ENCODE data around the gene PDLIM7. TPM values are rescaled to one million over a fixed set of nuclear protein-coding genes. Genes with fewer than 3 reads are reported as not detected.

Gene PDLIM7
- total RNA-seq, 2 experiments from 2014 or later = 62.5 to 67.3 TPM

DNA sequence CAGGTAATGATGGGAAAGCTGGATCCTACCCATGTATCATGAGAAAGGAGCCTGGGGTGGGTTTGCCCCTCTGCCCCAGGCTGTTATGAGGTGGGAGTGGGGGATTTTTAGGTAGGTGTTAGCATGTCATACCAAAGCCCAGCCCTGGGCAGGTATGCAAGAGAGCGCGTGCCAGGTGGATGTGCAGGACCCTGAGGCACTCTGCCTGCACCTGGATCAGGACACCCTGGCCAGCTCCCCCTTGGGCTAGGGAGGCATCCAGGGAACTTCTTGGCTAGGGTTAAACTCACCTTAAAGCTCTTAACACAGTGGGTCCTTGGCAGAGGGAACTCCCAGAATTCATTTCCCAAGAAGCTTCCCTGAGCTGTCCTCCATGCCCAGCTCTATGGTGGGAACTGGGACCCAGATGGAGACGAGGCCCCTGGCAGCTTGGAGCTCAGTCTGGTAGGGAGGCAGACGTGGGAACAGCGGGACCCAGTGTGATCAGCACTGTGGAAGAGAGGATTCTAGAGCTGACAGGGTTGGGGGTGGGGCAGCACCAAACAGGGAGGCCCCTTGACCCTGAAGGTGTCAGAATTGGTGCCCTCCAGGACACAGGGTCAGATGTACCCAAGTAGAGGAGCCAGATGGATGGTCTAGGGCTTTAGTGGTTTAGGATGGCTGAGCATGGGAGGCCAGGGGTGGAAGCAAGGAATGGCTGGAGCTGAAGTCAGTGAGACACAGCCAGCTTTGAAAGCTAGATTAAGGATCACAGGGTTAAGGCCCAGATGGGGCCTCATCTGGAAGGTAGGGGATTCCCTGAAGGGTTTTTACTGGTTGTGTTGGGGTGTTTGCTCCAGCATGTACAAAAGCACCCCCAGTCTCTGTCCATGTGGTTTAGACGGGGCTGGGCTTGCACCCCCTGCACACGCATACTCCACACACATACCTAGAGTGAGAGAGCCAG is 53.0 kb downstream of the PDLIM7 start:
- Mint-ChIP-seq H3K27ac (peak overlapping the region; percentile 65), H3K27me3 (ENCODE audit: low read depth) (peaks cover 6% of the 10 kb centered on the region), H3K4me3 (no peak overlapping the region), H3K36me3 (ENCODE audit: low read depth) (peaks cover 31% of the 10 kb centered on the region), H3K9me3 (ENCODE audit: insufficient read depth) (no peaks in the 10 kb centered on the region), H3K4me1 (ENCODE audit: low read depth) (peaks cover 55% of the 10 kb centered on the region)
- no peak for ATAC-seq
- CTCF ChIA-PET = interaction anchor here (1.1 to 9.0 kb wide), 11 partner anchors 8 to 135 kb away, joined by 3 to 177 read pairs (median 11); no protein-coding TSS in a partner anchor
- POLR2A ChIA-PET = interaction anchor here (0.6 to 19.4 kb wide), 9 partner anchors 13 to 58 kb away, joined by 3 to 245 read pairs (median 4); partner anchors contain the start of gene GRK6
- no peak for DNase-seq

DNA sequence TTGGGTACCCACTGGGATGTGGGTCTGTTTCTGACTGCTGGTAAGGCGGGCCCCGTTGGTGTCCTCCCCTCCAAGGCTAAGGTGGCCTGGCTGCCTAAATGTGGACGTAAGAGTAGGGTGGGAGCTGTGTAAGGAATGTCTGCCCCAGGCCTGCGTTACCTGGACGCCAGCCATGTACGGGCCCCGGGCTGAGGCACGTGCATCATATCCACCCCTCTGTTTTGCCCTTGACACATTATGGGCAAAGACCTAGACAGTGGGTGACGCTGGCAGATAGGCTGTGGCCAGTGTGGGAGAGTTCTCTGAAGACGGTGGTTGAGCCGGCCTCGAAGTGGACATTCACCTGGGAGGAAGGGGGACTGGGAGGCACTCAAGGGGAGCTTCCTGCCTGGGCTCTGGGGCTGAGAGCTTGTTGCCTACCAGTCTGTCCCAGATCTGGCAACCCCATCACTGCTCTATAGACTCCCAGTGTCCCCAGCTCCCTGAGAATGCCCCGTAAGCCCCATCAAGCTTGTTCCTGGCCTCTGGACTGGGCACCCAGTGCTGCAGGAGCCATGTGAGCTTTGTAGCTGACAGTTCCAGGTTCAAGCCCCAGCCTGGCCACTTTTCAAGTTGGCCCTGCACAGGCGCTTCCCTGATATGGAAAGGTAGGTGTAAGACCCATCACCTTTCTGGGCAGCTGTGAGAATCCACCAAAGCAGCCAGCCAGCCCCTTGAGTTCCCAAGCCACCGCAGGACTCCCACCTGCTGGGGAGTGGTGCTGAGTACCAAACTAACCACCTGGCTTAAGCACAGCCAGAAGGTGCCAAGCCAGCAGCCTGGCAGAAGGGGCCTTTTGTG is 54.0 kb downstream of the PDLIM7 start:
- no peaks in the 10 kb centered on the region for H3K9me3 Mint-ChIP-seq (ENCODE audit: insufficient read depth)
- no peak for ATAC-seq
- POLR2A ChIA-PET = interaction anchor here (0.8 to 19.4 kb wide), 4 partner anchors 8 to 41 kb away, joined by 3 to 245 read pairs (median 8); partner anchors contain the start of gene GRK6
- peaks cover 38% of the 10 kb centered on the region for H3K36me3 Mint-ChIP-seq (ENCODE audit: low read depth)
- H3K4me3 Mint-ChIP-seq = no peak overlapping the region
- H3K27me3 Mint-ChIP-seq (ENCODE audit: low read depth) = peaks cover 2% of the 10 kb centered on the region
- H3K27ac Mint-ChIP-seq = no peak overlapping the region
- CTCF ChIA-PET = interaction anchor here (1.1 to 9.0 kb wide), 9 partner anchors 9 to 134 kb away, joined by 3 to 177 read pairs (median 11); no protein-coding TSS in a partner anchor
- DNase-seq = no peak
- H3K4me1 Mint-ChIP-seq (ENCODE audit: low read depth) = peaks cover 58% of the 10 kb centered on the region

DNA sequence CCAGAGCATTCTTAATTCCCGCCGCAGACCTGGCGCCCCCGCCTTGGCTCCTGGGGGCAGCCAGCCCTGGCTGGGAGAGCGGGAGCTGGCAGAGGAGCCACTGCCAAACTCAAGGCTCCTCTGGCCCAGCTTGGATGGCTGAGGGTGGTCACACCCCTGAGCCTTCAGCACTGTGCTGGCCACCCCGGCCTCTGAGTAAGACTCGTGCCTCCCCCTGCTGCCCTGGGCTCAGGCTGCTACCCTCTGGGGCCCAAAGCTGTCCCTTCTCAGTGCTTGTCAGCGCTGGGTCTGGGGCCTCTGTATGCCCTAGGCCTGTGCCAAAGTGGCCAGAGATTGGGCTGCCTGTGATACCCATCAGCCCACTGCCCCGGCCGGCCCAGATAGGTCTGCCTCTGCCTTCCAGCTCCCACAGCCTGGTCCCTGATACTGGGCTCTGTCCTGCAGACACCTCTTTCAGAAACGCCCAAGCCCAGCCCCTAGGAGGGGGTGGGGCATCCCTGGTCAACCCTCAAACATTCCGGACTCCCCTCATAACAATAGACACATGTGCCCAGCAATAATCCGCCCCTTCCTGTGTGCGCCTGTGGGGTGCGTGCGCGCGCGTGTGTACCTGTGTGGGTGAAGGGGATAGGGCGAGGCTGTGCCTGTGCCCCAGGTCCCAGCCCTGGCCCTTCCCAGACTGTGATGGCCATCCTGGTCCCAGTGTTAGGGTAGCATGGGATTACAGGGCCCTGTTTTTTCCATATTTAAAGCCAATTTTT is 55.2 kb downstream of the PDLIM7 start:
- Mint-ChIP-seq H3K4me3 (no peak overlapping the region), H3K27ac (no peak overlapping the region), H3K4me1 (ENCODE audit: low read depth) (peaks cover 58% of the 10 kb centered on the region), H3K27me3 (ENCODE audit: low read depth) (no peaks in the 10 kb centered on the region), H3K36me3 (ENCODE audit: low read depth) (peaks cover 47% of the 10 kb centered on the region), H3K9me3 (ENCODE audit: insufficient read depth) (no peaks in the 10 kb centered on the region)
- ChIA-PET POLR2A (interaction anchor here (1.8 to 19.4 kb wide), 2 partner anchors 12 to 40 kb away, joined by 6 to 245 read pairs; partner anchors contain the start of gene GRK6), CTCF (interaction anchor here (0.7 to 9.0 kb wide), 7 partner anchors 10 to 52 kb away, joined by 3 to 177 read pairs (median 11); no protein-coding TSS in a partner anchor)
- ATAC-seq (no peak), DNase-seq (no peak)

DNA sequence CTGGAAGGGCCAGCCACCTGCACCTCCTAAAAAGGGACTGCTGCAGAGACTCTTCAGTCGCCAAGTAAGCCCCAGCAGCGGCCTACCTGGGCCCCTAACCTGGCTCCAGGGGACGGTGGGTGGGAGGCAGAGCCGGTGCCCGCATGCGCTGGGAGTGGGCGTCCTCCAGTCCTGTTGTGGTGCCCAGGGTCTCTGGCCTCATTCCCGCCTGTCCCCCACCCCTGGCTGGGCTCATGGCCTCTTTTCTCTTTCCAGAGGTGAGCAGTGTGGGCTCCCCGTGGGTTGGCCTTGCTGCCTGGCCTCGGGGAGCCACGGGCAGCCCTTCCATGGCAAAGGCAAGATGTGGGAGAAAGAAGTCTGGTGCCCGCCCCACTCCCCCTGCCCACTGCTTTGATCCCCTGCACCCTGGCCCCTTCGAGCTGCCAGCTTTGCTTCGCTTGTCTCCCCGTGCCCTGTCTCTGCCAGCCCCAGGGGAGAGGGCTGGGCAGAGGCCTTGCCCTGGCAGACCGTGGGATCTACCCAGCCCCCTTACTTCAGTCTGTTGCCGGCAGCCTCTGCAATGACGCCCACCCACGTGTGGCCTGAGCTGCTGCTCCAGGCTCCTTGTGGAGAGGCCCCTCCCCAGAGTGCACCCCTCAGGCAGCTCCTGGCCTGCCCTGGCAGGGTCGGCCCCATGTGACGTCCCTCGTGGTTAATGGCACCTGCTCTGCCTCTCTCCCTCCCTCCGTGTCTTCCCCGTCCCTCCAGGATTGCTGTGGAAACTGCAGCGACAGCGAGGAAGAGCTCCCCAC is 56.2 kb downstream of the PDLIM7 start:
- Mint-ChIP-seq H3K4me1 (ENCODE audit: low read depth) (peaks cover 62% of the 10 kb centered on the region), H3K4me3 (no peak overlapping the region), H3K9me3 (ENCODE audit: insufficient read depth) (no peaks in the 10 kb centered on the region), H3K27me3 (ENCODE audit: low read depth) (no peaks in the 10 kb centered on the region), H3K27ac (peak overlapping the region; percentile 55), H3K36me3 (ENCODE audit: low read depth) (peaks cover 54% of the 10 kb centered on the region)
- DNase-seq (no peak), ATAC-seq (no peak)
- ChIA-PET CTCF (interaction anchor here (0.7 to 4.4 kb wide), 7 partner anchors 9 to 50 kb away, joined by 3 to 28 read pairs (median 5); no protein-coding TSS in a partner anchor), POLR2A (interaction anchor here (0.8 to 19.4 kb wide), 4 partner anchors 7 to 37 kb away, joined by 3 to 245 read pairs (median 7); partner anchors contain the start of gene GRK6)

DNA sequence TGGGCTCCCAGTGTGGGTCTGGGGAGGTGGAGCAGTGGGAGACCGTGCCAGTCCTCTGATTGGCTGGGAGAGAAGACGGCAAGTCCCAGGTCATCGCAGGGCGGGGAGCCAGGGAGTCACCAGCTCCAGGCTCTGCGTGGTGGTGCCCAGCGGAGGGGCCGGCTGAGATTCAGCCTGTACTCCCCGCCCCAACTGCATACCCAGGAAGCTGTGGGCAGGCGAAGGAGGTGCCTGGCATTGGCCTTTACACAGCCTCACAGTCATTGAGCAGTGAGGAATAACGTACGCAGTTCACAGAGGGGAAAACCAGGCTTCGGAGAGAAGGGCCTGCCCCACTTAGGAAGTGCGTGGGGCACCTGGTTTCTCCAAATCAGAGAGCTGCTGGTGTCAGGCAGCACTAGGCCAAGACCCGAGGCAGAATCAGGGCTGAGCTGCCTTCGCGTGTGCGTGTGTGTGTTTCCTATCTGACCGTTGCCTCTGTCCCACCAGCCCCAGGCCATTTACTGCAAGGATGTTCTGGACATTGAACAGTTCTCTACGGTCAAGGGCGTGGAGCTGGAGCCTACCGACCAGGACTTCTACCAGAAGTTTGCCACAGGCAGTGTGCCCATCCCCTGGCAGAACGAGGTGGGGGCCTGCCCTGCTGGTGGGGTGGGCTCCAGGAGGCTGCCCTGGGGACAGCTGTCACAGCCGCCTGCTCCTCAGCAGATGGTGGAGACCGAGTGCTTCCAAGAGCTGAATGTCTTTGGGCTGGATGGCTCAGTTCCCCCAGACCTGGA is 57.0 kb downstream of the PDLIM7 start:
- no peak overlapping the region for H3K4me3 Mint-ChIP-seq
- DNase-seq (no peak), ATAC-seq (no peak)
- peak overlapping the region; percentile 40 for H3K27ac Mint-ChIP-seq
- H3K9me3 Mint-ChIP-seq (ENCODE audit: insufficient read depth) = no peaks in the 10 kb centered on the region
- peaks cover 60% of the 10 kb centered on the region for H3K36me3 Mint-ChIP-seq (ENCODE audit: low read depth)
- ChIA-PET POLR2A (interaction anchor here (0.8 to 19.4 kb wide), 4 partner anchors 8 to 37 kb away, joined by 3 to 245 read pairs (median 7); partner anchors contain the start of gene GRK6), CTCF (interaction anchor here (1.2 to 4.4 kb wide), 6 partner anchors 9 to 50 kb away, joined by 4 to 28 read pairs (median 6); no protein-coding TSS in a partner anchor)
- H3K4me1 Mint-ChIP-seq (ENCODE audit: low read depth) = peaks cover 59% of the 10 kb centered on the region
- H3K27me3 Mint-ChIP-seq (ENCODE audit: low read depth) = no peaks in the 10 kb centered on the region

DNA sequence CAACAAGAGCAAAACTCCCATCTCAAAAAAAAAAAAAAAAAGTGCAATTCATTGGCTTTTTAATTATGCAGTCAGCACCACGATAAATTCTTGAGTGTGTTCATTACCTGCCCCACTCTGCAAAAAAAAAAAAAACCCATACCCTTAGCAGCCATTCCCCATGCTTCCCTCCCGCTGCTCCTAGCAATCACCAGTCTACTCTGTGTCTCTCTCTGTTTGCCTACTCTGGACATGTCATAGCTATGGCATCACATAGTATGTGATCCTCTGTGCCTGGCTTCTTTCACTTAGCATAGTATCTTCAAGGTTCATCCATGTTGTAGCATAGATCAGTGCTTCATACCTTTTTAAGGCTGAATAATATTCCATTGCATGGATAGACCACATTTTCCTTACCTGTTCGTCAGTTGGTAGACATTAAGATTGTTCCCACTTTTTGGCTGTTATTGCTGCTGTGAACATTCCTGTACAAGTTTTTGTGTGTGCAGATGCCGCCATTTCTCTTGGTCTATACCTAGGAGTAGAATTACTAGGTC is 57.8 kb downstream of the PDLIM7 start:
- H3K27ac Mint-ChIP-seq = peak overlapping the region; percentile 67
- H3K9me3 Mint-ChIP-seq (ENCODE audit: insufficient read depth) = no peaks in the 10 kb centered on the region
- ChIA-PET POLR2A (interaction anchor here (1.2 to 19.4 kb wide), 3 partner anchors 8 to 34 kb away, joined by 6 to 245 read pairs (median 8); partner anchors contain the start of gene GRK6), CTCF (interaction anchor here (1.0 to 4.4 kb wide), 9 partner anchors 8 to 49 kb away, joined by 3 to 28 read pairs (median 5); no protein-coding TSS in a partner anchor)
- H3K27me3 Mint-ChIP-seq (ENCODE audit: low read depth) = no peaks in the 10 kb centered on the region
- no peak overlapping the region for H3K4me3 Mint-ChIP-seq
- H3K4me1 Mint-ChIP-seq (ENCODE audit: low read depth) = peaks cover 57% of the 10 kb centered on the region
- ATAC-seq (no peak), DNase-seq (no peak)
- H3K36me3 Mint-ChIP-seq (ENCODE audit: low read depth) = peaks cover 68% of the 10 kb centered on the region

DNA sequence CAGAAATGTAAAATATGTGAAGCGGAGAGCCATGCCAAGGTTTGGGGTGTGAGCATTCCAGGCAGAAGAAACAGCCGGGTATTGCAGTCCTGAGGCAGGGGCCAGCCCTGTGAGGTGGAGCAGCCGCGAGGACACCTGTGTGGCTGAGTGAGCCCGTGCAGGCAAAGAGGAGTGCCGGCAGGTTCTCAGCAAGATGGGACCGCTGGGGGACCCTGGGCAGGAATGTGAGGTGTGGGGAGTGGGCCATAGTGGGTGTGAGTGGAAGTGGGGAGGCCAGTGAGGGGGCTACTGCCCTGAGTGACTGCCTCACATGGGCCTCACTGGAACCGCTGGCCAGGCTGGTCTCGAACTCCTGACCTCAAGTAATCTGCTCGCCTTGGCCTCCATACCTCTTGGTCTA is 58.9 kb downstream of the PDLIM7 start:
- Mint-ChIP-seq H3K36me3 (ENCODE audit: low read depth) (peaks cover 76% of the 10 kb centered on the region), H3K27me3 (ENCODE audit: low read depth) (no peaks in the 10 kb centered on the region), H3K4me1 (ENCODE audit: low read depth) (peaks cover 59% of the 10 kb centered on the region), H3K27ac (peak overlapping the region; percentile 13), H3K9me3 (ENCODE audit: insufficient read depth) (no peaks in the 10 kb centered on the region), H3K4me3 (no peak overlapping the region)
- DNase-seq = no peak
- ChIA-PET POLR2A (interaction anchor here (19.4 kb wide), 1 partner anchor 8 kb away, joined by 245 read pairs; the partner anchor contains the start of gene GRK6), CTCF (interaction anchor here (1.0 to 4.4 kb wide), 5 partner anchors 13 to 48 kb away, joined by 3 to 28 read pairs (median 4); no protein-coding TSS in a partner anchor)
- ATAC-seq = no peak

DNA sequence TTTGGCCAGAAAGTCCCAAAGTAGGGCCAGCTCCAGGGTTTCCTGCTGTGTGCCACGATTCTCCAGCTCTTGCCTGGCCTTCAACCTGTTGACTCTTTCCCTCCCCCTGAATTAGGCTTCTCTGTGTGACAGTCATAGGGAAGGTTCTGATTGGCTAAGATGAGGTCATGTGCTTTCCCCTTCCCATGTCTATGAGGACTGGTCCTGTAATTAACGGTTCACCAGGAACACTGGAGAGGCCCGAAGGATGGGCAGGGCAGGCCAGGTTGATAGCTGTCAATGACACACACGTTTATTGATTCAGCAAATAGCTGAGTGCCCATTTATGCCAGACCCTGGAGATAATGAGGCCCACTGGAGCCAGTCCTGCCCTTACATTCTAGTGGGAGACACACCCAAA is 59.8 kb downstream of the PDLIM7 start:
- no peak overlapping the region for H3K27ac Mint-ChIP-seq
- ChIA-PET CTCF (interaction anchor here (1.0 to 4.4 kb wide), 5 partner anchors 8 to 47 kb away, joined by 3 to 28 read pairs (median 6); no protein-coding TSS in a partner anchor), POLR2A (interaction anchor here (0.5 to 19.4 kb wide), 4 partner anchors 7 to 107 kb away, joined by 3 to 245 read pairs (median 6); partner anchors contain the start of genes GRK6 and PRR7)
- no peaks in the 10 kb centered on the region for H3K9me3 Mint-ChIP-seq (ENCODE audit: insufficient read depth)
- H3K4me1 Mint-ChIP-seq (ENCODE audit: low read depth) = peaks cover 67% of the 10 kb centered on the region
- H3K36me3 Mint-ChIP-seq (ENCODE audit: low read depth) = peaks cover 79% of the 10 kb centered on the region
- no peak overlapping the region for H3K4me3 Mint-ChIP-seq
- H3K27me3 Mint-ChIP-seq (ENCODE audit: low read depth) = no peaks in the 10 kb centered on the region
- DNase-seq (no peak), ATAC-seq (no peak)

DNA sequence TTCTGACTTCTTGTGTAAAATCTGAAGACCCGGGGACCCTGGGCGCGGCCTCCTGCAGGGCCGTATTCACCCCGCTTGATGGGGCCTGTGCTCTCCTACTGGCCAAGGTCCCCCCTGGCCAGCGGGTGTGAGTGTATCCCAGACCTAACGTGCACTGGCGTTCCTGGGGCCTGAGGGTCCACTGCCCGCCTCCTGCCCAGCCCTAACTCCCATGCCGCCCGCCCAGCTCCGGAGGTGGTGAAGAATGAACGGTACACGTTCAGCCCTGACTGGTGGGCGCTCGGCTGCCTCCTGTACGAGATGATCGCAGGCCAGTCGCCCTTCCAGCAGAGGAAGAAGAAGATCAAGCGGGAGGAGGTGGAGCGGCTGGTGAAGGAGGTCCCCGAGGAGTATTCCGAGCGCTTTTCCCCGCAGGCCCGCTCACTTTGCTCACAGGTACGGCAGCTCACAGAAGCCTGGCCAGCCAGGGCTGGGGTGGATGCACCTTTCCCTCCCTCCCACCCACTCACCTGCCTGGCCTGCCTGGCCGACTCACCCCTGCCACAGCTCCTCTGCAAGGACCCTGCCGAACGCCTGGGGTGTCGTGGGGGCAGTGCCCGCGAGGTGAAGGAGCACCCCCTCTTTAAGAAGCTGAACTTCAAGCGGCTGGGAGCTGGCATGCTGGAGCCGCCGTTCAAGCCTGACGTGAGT is 61.4 kb downstream of the PDLIM7 start:
- ChIA-PET CTCF (no interaction called here), POLR2A (no interaction called here)
- H3K9me3 Mint-ChIP-seq (ENCODE audit: insufficient read depth) = no peaks in the 10 kb centered on the region
- H3K4me1 Mint-ChIP-seq (ENCODE audit: low read depth) = peaks cover 79% of the 10 kb centered on the region
- H3K4me3 Mint-ChIP-seq = no peak overlapping the region
- no peaks in the 10 kb centered on the region for H3K27me3 Mint-ChIP-seq (ENCODE audit: low read depth)
- peaks cover 82% of the 10 kb centered on the region for H3K36me3 Mint-ChIP-seq (ENCODE audit: low read depth)
- no peak overlapping the region for H3K27ac Mint-ChIP-seq
- DNase-seq (no peak), ATAC-seq (no peak)
